Activated CD4-positive, alpha-beta T cell treated with anti-CD3 and anti-CD28 coated beads for 1 hour (primary cell): ENCODE data around the gene MCC.
"Not testable (repeated sequence)": the region's sequence is repeated elsewhere in the genome, so short reads cannot be mapped to it uniquely, and the experiment has no call there.

ENCODE experiments used
- DNase-seq: peaks from one replicate; pipeline ENCODE4 v3.0.0-alpha.2; 2020

Gene MCC

DNA sequence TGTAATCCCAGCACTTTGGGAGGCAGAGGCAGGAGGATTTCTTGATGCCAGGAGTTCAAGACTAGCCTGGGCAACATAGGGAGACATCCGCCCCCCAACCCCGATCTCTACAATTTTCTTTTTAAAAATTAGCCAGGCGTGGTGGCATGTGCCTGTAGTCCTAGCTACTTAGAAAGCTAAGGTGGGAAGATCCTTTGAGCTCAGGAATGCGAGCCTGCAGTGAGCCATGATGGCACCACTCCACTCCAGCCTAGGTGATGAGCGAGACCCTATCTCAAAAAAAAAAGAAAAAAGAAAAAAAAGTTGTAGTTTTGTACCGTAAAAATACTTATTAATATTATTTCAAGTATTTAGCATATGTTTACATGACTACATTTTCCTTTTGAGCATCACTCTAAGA, 82.7 kb downstream of the MCC start:
- DNase-seq, result no peak

DNA sequence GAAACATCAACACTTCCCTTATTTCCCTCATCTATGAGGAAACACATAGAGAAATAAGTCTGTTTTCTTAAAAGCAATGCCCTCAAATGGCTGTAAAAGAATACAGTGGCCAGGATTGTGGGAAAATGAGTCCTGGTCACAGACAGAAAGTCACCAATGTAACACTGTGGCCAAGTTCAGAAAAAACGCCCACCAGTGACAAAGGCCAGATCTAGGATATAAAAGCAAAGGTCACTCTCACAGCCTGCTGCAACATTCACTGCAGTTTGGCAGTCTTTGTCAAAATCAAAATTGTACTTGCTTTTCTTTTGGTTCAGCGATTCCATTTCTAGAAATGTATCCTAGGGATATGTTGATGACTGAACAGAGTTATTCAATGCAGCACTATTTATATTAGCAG, 84.0 kb downstream of the MCC start:
- no peak for DNase-seq

DNA sequence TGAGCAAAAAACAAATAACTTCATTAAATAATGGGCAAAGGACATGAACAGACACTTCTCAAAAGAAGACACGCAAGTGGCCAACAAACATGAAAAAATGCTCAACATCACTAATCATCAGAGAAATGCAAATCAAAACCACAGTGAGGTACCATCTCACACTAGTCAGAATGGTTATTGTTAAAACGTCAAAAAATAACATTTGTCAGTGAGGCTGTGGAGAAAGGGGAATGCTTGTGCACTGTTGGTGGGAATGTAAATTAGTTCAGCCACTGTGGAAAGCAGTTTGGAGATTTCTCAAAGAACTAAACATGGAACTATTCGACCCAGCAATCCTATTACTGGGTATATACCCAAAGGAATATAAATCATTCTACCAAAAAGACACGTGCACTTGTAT, 90.3 kb downstream of the MCC start:
- DNase-seq, result not testable (repeated sequence)

DNA sequence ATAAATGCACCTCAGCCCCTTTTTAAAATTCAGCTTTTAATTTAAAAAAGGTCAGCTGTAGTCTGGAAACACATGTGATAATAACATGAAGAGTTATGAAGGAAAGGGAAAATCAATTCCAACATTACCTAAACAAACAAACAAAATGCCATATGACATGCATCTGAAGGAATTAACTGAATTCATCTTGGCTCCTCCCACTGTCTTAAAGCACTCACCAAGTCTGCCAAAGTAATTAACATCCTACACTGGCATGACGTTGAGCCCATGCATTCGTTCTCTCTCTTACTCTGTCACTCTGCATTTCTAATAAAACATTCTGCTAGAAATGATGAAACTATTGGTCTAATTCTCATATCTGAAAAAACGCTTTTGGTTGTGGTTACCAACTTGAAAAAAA, 91.2 kb downstream of the MCC start:
- no peak for DNase-seq

DNA sequence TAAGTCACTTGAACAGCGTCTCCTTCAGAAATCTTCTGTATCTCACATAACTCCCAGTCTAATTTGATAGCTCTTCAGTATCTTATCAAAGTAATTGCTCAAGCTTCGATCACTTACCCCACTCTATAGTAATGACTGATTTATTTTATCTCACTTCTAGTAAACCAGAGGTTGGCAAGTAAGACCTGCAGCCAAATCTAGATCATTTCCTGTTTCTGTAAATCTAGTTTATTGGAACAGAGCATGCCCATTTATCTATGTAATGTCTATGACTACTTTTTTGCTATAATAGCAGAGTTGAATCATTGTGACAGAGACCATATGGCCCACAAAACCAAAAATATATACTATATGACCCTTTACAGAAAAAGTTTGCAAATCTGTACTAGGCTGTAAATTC, 93.6 kb downstream of the MCC start:
- no peak for DNase-seq

DNA sequence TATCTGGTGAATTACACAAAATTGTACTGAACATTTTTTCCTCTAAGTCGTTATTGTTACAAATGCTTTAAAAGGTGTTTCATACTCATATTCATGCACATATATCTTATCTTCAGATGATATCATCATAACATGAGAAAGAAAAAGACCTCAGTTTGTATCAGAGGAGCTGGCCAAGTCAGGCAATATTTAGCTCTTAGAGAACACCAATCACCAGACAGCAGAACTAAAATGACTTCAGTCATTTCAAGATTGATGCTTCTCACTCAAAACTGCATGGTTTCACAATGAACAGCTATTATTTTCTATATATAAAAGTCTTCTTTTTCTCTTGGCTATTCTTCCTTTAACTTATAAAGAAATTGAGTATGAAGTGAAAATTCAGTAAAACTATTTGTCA, 98.0 kb downstream of the MCC start:
- no peak for DNase-seq

DNA sequence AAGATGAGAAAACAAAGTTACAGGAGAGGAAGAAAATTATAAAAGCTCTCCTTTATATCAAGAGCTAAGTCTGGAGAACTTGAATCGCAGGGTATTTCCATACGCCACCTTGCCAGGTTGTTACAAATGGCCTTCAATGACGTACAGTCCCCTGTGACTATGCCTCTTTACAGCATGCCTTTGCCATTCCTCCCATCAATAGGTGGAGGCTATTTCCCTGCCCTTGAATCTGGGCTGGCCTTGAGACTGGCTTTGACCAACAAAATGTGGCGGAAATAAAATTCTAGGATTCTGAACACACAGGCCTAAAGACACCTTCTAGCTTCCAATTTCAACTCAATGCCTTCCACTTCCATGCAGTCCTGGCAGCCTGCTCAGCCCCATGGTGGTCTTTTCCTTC, 99.1 kb downstream of the MCC start:
- DNase-seq, result no peak

DNA sequence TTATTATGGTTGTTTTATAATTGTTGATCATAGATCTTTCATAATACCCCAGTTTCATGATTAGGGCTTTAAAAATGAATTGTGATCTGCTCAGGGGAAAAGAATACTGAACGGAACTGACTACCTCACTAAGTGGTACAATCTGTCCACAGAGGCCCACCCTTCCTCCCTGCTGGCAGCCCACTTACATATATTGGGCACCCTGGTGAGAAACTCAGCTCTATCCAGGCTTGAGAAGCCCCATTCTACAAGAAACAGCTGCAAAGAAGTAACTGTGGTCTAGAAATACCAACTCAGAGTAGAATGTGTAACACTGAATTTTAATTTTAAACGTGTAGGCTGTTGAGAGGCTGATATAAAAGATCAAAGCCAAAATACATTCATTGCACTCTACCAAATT, 100.4 kb downstream of the MCC start:
- no peak for DNase-seq

DNA sequence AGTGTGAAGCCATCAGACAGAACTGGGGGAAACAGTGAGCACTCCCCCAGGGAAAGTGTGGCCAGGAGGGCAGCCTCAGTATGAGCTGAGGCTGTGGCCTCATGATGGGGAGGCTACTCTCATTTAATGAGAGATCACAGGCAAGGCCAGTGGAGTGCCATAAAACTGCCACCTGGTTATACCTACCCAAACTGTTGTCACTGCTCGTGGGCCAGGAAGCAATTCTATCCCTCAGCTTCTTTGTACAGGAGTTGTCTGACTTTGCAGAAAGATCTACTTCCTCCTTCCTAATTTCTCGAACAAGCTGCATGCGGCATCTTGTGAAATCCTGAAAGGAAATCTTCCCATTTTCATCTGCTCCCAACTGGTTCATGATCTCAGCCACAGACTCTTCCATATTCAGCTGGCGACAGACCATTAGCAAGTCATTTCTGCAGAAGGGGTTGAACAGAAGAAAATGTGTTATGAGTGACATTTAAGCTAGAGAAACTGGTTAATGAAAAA, 103.4 kb downstream of the MCC start:
- DNase-seq, result no peak

DNA sequence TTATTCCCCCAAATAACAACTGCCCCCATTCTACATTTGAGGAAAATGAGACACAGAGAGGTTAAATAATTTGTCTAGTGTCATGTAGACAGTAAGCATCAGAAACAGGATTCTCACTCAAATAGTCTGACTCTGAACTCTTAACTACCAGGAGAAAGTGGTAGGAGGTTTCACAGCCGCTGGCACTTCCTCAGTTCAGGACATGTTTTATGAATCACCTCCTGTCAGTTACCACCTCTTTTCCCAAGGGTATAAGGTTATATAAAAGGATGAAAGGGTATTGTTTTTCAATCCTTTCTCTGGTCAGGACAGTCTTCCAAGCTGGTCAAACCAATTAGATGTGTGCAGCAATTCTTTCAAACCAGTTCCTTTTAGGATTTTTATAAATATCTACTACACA, 105.5 kb downstream of the MCC start:
- no peak for DNase-seq

DNA sequence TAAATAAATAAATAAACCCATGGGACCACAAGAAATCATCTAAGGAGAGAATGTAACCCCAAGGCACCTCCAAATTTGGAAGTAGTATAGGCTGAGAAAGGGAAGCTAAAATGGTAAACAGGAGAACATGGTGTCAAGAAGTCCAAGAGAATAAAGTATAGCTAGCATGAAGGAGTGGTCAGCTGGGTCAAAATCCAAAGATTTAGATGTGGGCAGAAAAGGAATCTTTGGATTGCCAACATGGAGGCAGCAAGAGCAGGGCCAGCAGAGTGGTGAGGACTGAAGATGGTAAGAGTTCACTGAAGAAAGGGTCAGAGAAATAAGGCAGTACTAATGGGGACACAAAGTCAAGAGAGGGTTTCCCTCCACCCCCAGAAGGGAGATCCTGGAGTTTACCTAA, 106.5 kb downstream of the MCC start:
- DNase-seq, result no peak

DNA sequence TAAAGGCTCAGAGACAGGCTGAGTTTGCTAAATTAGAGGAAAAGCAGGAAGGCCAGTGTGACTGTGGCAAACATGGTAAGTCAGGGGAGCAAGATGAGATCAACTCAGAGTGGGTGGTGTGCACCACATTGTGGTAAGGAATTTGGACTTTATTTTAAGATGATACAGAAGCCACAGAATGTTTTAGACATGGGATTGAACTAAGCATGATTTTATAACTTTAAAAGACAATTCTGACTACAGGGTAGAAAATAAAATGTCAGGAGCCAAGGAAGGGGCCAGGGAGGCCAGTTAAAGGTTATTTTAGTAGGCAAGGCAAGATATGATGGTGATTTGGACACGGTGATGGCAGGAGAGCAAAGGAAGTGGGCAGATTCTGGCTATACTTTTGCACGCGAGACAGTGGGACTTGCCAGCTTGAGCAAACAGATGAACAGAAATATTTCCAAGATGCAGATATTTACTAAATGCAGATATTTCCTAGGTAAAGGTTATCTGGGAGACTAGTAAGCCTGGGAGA, 107.4 kb downstream of the MCC start:
- no peak for DNase-seq

DNA sequence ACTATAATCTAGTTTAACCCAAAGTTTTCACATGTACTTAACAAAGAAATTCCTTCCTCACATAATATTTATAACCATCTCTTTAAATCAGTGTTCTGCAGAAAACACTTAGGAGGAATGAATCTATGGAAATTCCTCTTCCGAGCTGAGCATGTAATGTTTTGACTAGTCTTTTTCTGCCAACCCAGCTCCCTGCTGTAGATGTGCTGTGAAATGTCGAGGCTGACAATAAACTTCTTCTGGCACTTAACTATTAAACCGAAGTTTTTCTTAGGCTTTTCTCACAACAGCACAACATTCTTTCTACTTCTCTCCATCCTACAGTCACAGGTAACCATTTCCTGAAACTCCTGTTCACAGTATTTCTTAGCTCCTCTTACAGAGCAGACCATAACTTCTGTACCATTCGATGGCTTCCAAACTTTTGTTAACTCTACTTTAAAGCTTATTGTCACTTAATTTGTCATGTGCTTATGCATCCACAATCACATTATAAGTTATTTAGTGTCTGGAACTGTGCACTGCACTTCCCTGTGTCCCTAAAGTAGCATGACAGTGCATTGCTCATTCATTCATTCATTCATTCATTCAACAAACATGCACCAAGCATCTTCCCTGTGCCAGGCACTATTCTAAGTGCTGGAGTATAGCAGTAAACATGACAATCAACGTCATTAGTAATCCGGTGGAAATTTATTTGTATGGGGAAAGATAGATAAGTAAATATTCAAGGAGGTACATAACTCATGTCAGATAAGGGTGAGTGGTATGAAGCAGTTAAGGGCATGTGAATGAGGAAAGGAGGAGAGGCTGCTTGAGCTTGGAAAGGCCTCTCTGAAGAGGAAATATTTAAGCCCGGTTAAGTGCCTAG, 108.1 kb downstream of the MCC start:
- no peak for DNase-seq

DNA sequence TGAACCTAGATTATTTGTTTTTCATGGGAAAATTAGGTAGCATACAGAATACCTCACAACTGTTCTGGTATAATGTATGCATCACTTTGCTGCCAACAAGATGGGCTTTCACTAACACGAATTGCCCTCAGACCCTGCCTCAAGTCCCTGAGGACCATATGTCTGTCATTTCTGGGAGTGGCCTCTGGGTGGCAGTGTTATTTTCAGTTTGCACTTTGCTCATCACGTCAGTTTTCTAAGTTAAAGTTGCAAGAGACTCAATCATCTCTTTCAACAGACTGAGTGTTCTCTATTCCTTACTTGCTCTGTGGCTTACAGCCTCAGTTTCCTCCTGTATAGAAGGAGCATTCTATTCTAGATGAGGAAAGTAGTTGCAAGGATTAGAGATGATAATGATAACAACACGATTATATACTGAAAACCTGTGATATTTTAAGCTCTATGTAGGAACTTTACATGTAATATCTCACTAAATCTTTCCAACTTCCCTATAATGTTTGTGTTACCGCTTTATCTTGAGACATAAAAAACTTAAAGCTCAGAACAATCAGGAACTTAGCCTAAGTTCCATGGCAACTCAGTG, 109.2 kb downstream of the MCC start:
- DNase-seq, result peak; percentile 26

DNA sequence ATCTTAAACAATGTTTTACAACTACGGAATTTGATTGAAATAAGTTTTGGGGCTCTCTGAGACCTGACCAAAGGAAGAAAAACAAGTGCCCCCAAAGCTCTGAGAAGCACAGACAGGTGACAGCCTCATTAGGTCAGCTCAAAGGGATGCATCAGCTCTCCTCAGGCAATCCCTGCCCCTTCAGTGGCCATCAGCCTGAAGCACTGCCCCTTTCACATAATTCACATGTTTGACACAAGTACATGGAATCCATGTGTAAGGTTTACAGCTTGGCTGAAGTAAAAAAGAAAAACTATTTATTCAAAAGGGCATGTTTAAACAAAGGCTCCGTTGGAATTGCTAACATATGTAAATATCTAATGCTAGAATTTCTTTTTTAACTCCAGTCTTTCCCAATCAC, 109.7 kb downstream of the MCC start:
- no peak for DNase-seq

DNA sequence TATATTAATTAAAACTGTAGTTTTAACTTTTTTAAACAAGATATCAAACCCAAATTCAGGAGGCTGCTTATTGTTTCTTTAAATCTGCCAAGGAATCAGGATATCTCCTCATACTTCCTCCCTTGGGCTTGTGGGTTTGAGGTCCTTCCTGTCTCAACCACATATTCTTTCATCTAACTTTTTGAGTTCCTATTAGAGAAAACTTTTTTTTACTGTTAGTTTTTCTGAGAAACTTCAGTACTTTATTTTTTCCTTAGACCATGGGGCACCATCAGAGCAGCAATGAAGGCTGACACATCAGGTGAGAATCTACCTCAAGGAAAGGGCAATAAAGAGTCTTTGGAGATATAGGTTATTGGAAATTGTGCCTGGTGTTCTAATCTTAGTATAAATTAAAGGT, 110.2 kb downstream of the MCC start:
- no peak for DNase-seq

DNA sequence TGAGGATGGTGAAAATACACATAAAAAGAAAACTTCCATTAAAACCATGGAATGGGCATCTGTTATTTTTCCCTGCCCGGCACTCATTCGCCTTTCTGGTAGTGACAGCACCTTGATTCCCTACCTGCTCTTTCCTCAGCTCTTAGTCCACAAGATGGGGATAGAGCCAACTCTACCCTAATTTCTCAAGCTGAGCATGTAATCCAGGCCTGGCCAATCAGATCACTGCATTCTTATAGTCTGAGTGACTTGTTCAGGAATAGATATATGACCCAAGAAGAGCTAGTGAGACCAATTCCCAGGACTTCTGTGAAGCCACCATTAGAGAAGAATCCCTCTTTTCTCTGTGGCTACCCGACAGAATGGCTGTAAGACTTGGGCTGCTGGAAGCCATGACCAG, 111.6 kb downstream of the MCC start:
- DNase-seq, result no peak

DNA sequence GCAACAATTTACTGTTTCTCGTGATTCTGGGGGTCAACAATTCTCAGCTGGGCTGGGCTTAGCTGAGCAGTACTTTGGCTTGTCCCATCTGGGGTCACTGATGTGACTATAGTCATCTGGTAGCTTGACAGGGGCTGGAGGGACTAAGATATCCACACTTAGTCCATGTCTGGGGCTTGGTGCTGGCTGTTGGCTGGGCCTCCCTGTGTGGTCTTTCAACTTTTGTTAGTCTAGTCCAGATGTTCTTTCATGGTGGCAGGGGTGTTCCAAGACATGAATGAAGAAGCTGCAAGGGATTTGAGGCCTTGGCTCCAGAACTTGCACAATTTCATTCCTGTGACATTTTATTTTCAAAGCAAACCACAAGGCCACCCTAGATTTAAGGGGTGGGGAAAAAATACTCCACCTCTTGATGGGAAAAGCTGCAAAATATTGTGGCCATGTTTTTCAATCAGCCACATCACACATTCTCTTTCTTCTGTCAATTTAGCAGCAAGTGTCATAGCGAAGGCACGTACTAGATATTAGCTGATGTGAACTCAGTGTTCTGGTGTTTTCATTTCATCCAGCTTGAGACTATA, 112.7 kb downstream of the MCC start:
- DNase-seq, result no peak

DNA sequence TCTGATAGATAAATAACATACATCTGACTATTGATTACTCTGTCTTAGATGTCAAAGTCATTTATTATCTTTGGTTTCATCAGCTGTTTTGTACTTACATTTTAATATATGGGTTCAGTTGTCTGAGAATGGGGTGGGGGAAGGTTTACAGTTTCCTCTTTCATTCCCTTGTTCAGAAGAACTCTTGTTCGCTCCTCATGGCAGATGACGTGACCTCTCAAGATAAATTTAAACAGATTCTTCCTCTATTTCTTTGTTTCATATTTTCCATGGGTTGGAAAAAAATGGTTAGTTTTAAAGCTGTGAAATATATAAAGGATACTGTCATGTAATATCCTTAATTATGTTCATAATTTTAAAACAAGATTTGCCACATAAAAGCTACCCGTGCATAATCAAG, 114.8 kb downstream of the MCC start:
- no peak for DNase-seq

DNA sequence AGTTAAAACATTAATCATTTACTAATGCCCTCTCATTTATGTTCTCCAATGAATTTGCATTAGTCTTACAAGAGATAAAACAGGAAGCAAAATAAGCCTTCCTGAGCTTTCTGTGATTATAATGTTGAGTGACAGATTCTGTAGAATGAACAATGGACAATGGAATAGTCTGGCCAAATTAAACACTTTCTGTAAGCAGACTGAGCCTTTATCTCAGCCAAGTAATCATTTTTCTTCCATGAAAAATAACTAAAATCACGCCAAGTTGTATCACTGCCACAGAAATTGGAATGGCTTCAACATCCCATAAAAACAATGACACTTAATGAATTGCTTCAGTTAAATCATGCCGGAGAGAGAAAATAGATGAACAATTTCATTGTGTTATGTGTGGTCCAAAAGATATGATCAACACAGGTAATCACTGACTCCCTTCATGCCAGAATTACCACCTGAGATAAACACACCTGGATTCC, 116.5 kb downstream of the MCC start:
- no peak for DNase-seq

DNA sequence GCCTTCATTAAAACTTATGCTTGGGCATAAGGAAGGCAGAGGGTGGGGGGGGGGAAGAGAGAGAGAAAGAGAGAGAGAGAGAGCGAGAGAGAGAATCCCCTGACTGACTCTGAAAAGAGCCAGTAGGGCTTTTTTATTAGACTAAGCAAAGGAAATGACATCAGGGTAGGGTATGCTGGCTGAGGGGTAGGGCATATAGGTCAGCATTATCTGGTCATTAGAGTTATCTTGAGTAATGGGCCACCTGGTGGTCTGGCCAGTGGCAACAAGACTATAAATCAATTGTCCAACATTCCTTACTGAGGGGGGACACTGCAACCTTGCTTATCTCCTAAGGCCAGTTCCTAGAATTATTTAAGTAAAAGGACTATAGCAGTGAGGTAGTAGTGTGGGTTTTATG, 120.7 kb downstream of the MCC start:
- no peak for DNase-seq

DNA sequence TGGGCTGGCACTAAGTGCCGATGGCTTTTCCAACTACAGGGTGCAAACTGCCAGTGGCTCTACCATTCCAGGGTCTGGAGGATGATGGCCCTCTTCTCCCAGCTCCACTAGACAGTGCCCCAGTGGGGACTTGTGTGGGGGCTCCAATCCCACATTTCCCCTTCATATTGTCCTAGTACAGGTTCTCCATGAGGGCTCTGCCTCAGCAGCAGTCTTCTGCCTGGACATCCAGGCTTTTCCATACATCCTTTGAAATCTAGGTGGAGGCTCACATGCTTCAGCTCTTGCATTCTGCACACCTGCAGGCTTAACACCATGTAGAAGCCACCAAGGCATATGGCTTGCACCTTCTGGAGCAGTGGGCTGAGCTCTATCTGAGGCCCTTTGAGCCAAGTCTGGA, 123.8 kb downstream of the MCC start:
- no peak for DNase-seq

DNA sequence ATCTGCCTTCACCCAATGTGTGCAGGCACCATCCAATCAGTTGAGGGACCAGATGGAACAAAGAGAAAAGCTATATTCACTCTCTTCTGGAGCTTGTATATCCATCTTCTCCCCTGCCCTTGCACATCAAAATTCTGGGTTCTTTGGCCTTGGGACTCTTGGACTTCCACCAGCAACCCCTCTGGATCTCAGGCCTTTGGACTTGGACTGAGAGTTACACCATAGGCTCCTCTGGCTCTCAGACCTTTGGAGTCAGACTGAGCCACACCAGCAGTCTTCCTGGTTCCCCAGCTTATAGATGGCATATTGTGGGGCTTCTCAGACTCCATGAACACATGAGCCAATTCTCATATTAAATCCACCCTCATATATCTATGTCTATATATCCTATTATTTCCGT, 126.6 kb downstream of the MCC start:
- no peak for DNase-seq

DNA sequence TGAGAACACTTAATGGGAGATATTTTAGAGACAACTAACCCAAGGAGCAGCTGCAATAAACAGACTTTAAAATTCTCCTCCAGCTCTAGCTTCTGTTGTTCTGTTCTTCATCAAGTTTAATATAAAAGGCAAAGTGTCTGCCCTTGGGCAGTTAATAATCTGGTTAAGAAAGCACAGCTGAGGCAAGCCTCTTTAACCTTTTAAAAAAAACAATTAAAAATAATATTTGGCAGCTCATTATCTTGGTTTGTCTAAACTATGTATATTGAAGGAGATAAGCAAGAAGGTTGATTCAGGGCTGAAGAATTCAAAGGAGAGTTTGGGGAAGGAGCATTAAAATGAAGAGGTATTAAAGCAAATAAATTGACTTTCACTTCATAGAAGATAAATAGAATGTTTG, 128.8 kb downstream of the MCC start:
- no peak for DNase-seq
